A549 (cell line): ENCODE data around the gene C11orf58. TPM values are rescaled to one million over a fixed set of nuclear protein-coding genes. Genes with fewer than 3 reads are reported as not detected.

Experiments
- ATAC-seq, 2 experiments: fragments of 200-7000 bp in 1 of 2; fragments of >200 bp in 1 of 2; cut with Nextera tagmentation in 1 of 2; cut with Tn5 transposase in 1 of 2; 3 replicates each; pipeline versions ENCODE4 v1.8.0 to v1.9.1; 2018 to 2020; ENCODE audit warnings: mild to moderate bottlenecking in 1 of 2, moderate library complexity in 1 of 2
- CTCF ChIA-PET: fragments of 300-600 bp; sonication (Branson Sonifier 250); formaldehyde crosslinking; extraction: SDS; loops from one replicate; lab custom pipeline; 2021; ENCODE audit warnings: antibody characterized with exemption, inconsistent platforms; lab: Yijun Ruan, JAX
- POLR2A ChIA-PET: fragments of 350-600 bp; formaldehyde crosslinking; extraction: SDS; loops from one replicate; lab custom pipeline; 2021; ENCODE audit warnings: antibody characterized with exemption, inconsistent platforms; lab: Yijun Ruan, JAX
- DNase-seq, 2 experiments: peaks; one replicate each; pipeline versions ENCODE4 v3.0.0 to v3.0.0-alpha.2; 2011 to 2016; ENCODE audit warnings: low read depth in 1 of 2, low spot score in 1 of 2
- FAIRE-seq: peaks from 2 replicates; lab custom pipeline; 2011; peaks lifted over from hg19 to GRCh38; lab: Jason Lieb, UNC
- H3K27ac ChIP-seq, 2 experiments: fragments of >200 bp; sonication (Bioruptor Twin); formaldehyde crosslinking; 3 replicates each; pipeline ENCODE4 v1.5.1; 2016 to 2017
- H3K4me1 ChIP-seq: fragments of >200 bp; sonication (Bioruptor Twin); formaldehyde crosslinking; 3 replicates; pipeline ENCODE4 v1.6.1; 2016
- H3K4me2 ChIP-seq: fragments of >200 bp; sonication (Bioruptor Twin); formaldehyde crosslinking; 3 replicates; pipeline ENCODE4 v1.6.1; 2016
- H3K4me3 ChIP-seq: fragments of >200 bp; sonication (Bioruptor Twin); formaldehyde crosslinking; 3 replicates; pipeline ENCODE4 v1.5.1; 2016
- H3K9me3 ChIP-seq: fragments of >200 bp; sonication (Bioruptor Twin); formaldehyde crosslinking; 3 replicates; pipeline ENCODE4 v1.6.1; 2016
- ATOH8 ChIP-seq: fragments of 250-450 bp; sonication (Bioruptor Pico); IDR thresholded peaks from 2 replicates; pipeline ENCODE4 v1.5.0; 2020; ENCODE audit warnings: low read depth, mild to moderate bottlenecking, moderate library complexity
- BCL3 ChIP-seq: fragments of >200 bp; sonication (Bioruptor Twin); formaldehyde crosslinking; IDR thresholded peaks from 3 replicates; pipeline ENCODE4 v1.6.1; 2016
- CEBPB ChIP-seq, 2 experiments: fragments of >200 bp in 1 of 2; sonication (Bioruptor Twin) in 1 of 2; formaldehyde crosslinking in 1 of 2; IDR thresholded peaks; 2 replicates each; pipeline ENCODE4 v1.6.1; 2012 to 2016
- CHD2 ChIP-seq: fragments of 150-350 bp; IDR thresholded peaks from 2 replicates; pipeline ENCODE4 v1.6.1; 2014; ENCODE audit warnings: low read length; ENCODE audit not compliant: partially characterized antibody
- E2F6 ChIP-seq: IDR thresholded peaks from 2 replicates; pipeline ENCODE4 v1.6.1; 2012; ENCODE audit warnings: low read depth, borderline replicate concordance
- ELK1 ChIP-seq: fragments of 150-350 bp; IDR thresholded peaks from 2 replicates; pipeline ENCODE4 v1.6.1; 2014; ENCODE audit warnings: low read depth, mild to moderate bottlenecking, low read length
- FOSL2 ChIP-seq, 2 experiments: fragments of 450-650 bp in 1 of 2; fragments of >200 bp in 1 of 2; sonication (Bioruptor Twin) in 1 of 2; formaldehyde crosslinking; IDR thresholded peaks; 2 replicates each; pipeline versions ENCODE4 v1.5.0 to v1.6.1; 2016 to 2020; ENCODE audit warnings: mild to moderate bottlenecking in 1 of 2, moderate library complexity in 1 of 2
- HEYL ChIP-seq: fragments of 250-450 bp; sonication (Bioruptor Pico); IDR thresholded peaks from 2 replicates; pipeline ENCODE4 v1.8.0; 2021; ENCODE audit warnings: mild to moderate bottlenecking, moderate library complexity
- JUNB ChIP-seq: fragments of >200 bp; sonication (Bioruptor Twin); formaldehyde crosslinking; IDR thresholded peaks from 2 replicates; pipeline ENCODE4 v1.6.1; 2016
- MAFK ChIP-seq: fragments of 450-650 bp; IDR thresholded peaks from 2 replicates; pipeline ENCODE4 v1.6.1; 2014; ENCODE audit not compliant: partially characterized antibody
- MAX ChIP-seq: IDR thresholded peaks from 2 replicates; pipeline ENCODE4 v1.6.1; 2012
- MYC ChIP-seq: IDR thresholded peaks from 2 replicates; pipeline ENCODE4 v1.6.1; 2012; ENCODE audit warnings: mild to moderate bottlenecking, inconsistent platforms, low read length, improper control_type of control experiment, borderline replicate concordance
- NR3C1 ChIP-seq: fragments of >200 bp; sonication (Bioruptor Twin); formaldehyde crosslinking; IDR thresholded peaks from 3 replicates; pipeline ENCODE4 v1.6.1; 2017
- POLR2AphosphoS2 ChIP-seq: conservative IDR thresholded peaks from 2 replicates; pipeline ENCODE4 v1.6.1; 2012; ENCODE audit warnings: low read length, improper control_type of control experiment, inconsistent platforms
- RAD21 ChIP-seq, 2 experiments: fragments of >200 bp in 1 of 2; sonication (Bioruptor Twin) in 1 of 2; formaldehyde crosslinking in 1 of 2; IDR thresholded peaks in 1 of 2; conservative IDR thresholded peaks in 1 of 2; 2 replicates in 1 of 2; 3 replicates in 1 of 2; pipeline ENCODE4 v1.6.1; 2012 to 2018; ENCODE audit warnings: inconsistent platforms in 1 of 2
- ZSCAN20 ChIP-seq: fragments of 250-450 bp; sonication (Bioruptor Pico); IDR thresholded peaks from 2 replicates; pipeline ENCODE4 v1.8.0; 2022; ENCODE audit warnings: mild to moderate bottlenecking, moderate library complexity
- WGBS: methylation state at CpG from one replicate; pipeline ENCODE4 v1.1.6; 2017; ENCODE audit errors: missing lambda C conversion rate; 5-methylcytosine and 5-hydroxymethylcytosine counted together
- polyA plus RNA-seq, 4 experiments: library from polyadenylated mRNA; depleted of rRNA in 3 of 4; stranded (reverse); fragments of >200 nt; fragmentation: RNase III in 1 of 4; extraction: RNeasy Plus Mini Kit Qiagen cat#74134 plus additional on column Dnase treatment in 1 of 4; gene quantifications; 2 replicates in 3 of 4; 3 replicates in 1 of 4; pipeline ENCODE4 v1.2.3, GENCODE V29; 2011 to 2017

Gene C11orf58
- polyA plus RNA-seq, 2 of the 4 experiments (the other 2 are of a cell fraction): 342 to 467 TPM

- H3K27ac ChIP-seq: peak overlapping the region; percentile 72 to 82
- 96% methylated on average over 15 of the region's 16 CpGs for WGBS
- POLR2A ChIA-PET: no interaction called here
- H3K4me2 ChIP-seq: peak overlapping the region; percentile 69; the same call in 2 of the 3 replicates
- TF ChIP-seq HEYL (no peak), POLR2AphosphoS2 (no peak)
- TF ChIP-seq, all 56 proteins: peak for 0
- no peak overlapping the region for H3K4me3 ChIP-seq
- CTCF ChIA-PET: interaction anchor here (1.0 to 6.0 kb wide), 7 partner anchors 11 to 273 kb away, joined by 3 to 28 read pairs (median 7); no protein-coding TSS in a partner anchor
- ATAC-seq (no peak), DNase-seq (no peak), FAIRE-seq (no peak)
- no peaks in the 10 kb centered on the region for H3K9me3 ChIP-seq
- H3K4me1 ChIP-seq: peaks cover 34% of the 10 kb centered on the region
Observed at GRCh38 chr11:16790486-16791190, 52.2 kb downstream of the C11orf58 start.

- POLR2A ChIA-PET: no interaction called here
- DNase-seq (peak; percentile 68 to 75), FAIRE-seq (peak; percentile 86), ATAC-seq (peak; percentile 75 to 89)
- WGBS: 45% methylated on average over 13 of the region's 13 CpGs
- H3K4me3 ChIP-seq: no peak overlapping the region
- TF ChIP-seq CHD2 (no peak), MAFK (peak; percentile 76), ELK1 (no peak), MYC (peak; percentile 52; the same call in 1 of the 2 replicates), JUNB (peak; percentile 43; the same call in 1 of the 2 replicates), MAX (peak; percentile 65), CEBPB (IDR thresholded peaks at IDR 0.05) (peak in 1 of 2 experiments; percentile 66; a peak in 2 of 4 replicates), FOSL2 (IDR thresholded peaks at IDR 0.05) (peak; percentile 65), FOSL2 (CRISPR knock-in tag; IDR thresholded peaks at IDR 0.05) (peak; percentile 92)
- H3K9me3 ChIP-seq: no peaks in the 10 kb centered on the region
- CTCF ChIA-PET: interaction anchor here (1.0 to 5.4 kb wide), 4 partner anchors 10 to 272 kb away, joined by 3 to 28 read pairs (median 18); no protein-coding TSS in a partner anchor
- H3K27ac ChIP-seq: peak overlapping the region; percentile 72 to 82
- peak overlapping the region; percentile 69 for H3K4me2 ChIP-seq
- H3K4me1 ChIP-seq: peaks cover 34% of the 10 kb centered on the region
Observed at GRCh38 chr11:16791191-16791961, 52.9 kb downstream of the C11orf58 start.

- FAIRE-seq: no peak
- ChIA-PET POLR2A (no interaction called here), CTCF (interaction anchor here (3.6 to 5.4 kb wide), 2 partner anchors 9 to 28 kb away, joined by 28 read pairs; no protein-coding TSS in a partner anchor)
- Histone ChIP-seq H3K27ac (peak overlapping the region; percentile 61 to 72; a peak in 4 of 6 replicates), H3K4me3 (no peak overlapping the region), H3K4me1 (peaks cover 34% of the 10 kb centered on the region), H3K9me3 (no peaks in the 10 kb centered on the region), H3K4me2 (peak overlapping the region; percentile 69; the same call in 2 of the 3 replicates)
- no peak for TF ChIP-seq ZSCAN20 (CRISPR knock-in tag)
- TF ChIP-seq CEBPB (IDR thresholded peaks at IDR 0.05): 0 out of 4 replicates have a peak, but pooled peaks of 1 of the 2 experiments have one; percentile 19
- no peak for DNase-seq
- ATAC-seq: no peak
Observed at GRCh38 chr11:16792426-16792825, 54.0 kb downstream of the C11orf58 start.

- DNase-seq (no peak), ATAC-seq (no peak), FAIRE-seq (no peak)
- CTCF ChIA-PET: interaction anchor here (1.1 to 5.4 kb wide), 4 partner anchors 8 to 35 kb away, joined by 3 to 28 read pairs (median 22); no protein-coding TSS in a partner anchor
- WGBS: 95% methylated on average over 3 of the region's 3 CpGs
- Histone ChIP-seq H3K4me2 (no peak overlapping the region), H3K27ac (peak overlapping the region in 1 of 2 experiments; percentile 61; a peak in 3 of 6 replicates), H3K4me3 (no peak overlapping the region)
- POLR2A ChIA-PET: no interaction called here
- no peak for TF ChIP-seq E2F6
- no peak for TF ChIP-seq NR3C1
- TF ChIP-seq RAD21 (conservative IDR thresholded peaks at IDR 0.05 in 1 of 2, IDR thresholded peaks at IDR 0.05 in 1 of 2): no peak
- no peak for TF ChIP-seq BCL3
- no peak for TF ChIP-seq ATOH8 (CRISPR knock-in tag)
- TF ChIP-seq, all 56 proteins: peak for 0
- no peaks in the 10 kb centered on the region for H3K9me3 ChIP-seq
- H3K4me1 ChIP-seq: peaks cover 29% of the 10 kb centered on the region
Observed at GRCh38 chr11:16793009-16793408, 54.6 kb downstream of the C11orf58 start.
